Mesendoderm (in vitro differentiated cells): ENCODE measurements around the gene SACS.

ENCODE experiments used
- DNase-seq: peaks from one replicate; pipeline ENCODE4 v3.0.0; 2013
- H2AK5ac ChIP-seq: 2 replicates; pipeline ENCODE4 v1.6.1; 2013; ENCODE audit warnings: low read length, inconsistent platforms
- H2BK120ac ChIP-seq: 2 replicates; pipeline ENCODE4 v1.6.1; 2013; ENCODE audit warnings: low read depth, mild to moderate bottlenecking, low read length, moderate library complexity, mixed read lengths
- H2BK15ac ChIP-seq: replicated peaks from 2 replicates; pipeline ENCODE4 v1.6.1; 2013; ENCODE audit warnings: low read depth, mild to moderate bottlenecking, moderate library complexity
- H2BK5ac ChIP-seq: 2 replicates; pipeline ENCODE4 v1.6.1; 2013; ENCODE audit warnings: low read length, inconsistent platforms
- H3K18ac ChIP-seq: 2 replicates; pipeline ENCODE4 v1.6.1; 2013; ENCODE audit warnings: mild to moderate bottlenecking, low read length, mixed read lengths
- H3K23ac ChIP-seq: one replicate; pipeline ENCODE4 v1.6.1; 2013; ENCODE audit warnings: low read length
- H3K27ac ChIP-seq: 2 replicates; pipeline ENCODE4 v1.5.1; 2013; ENCODE audit warnings: low read depth, mild to moderate bottlenecking, inconsistent platforms, low read length, moderate library complexity
- H3K27me3 ChIP-seq: 2 replicates; pipeline ENCODE4 v1.6.1; 2013; ENCODE audit warnings: low read length, control low read depth, mild to moderate bottlenecking, inconsistent platforms; ENCODE audit not compliant: insufficient read depth, poor library complexity
- H3K36me3 ChIP-seq: 2 replicates; pipeline ENCODE4 v1.6.1; 2013; ENCODE audit warnings: low read length, inconsistent platforms; ENCODE audit not compliant: control insufficient read depth, insufficient read depth
- H3K4ac ChIP-seq: one replicate; pipeline ENCODE4 v1.6.1; 2013; ENCODE audit warnings: low read depth, mild to moderate bottlenecking, low read length, moderate library complexity
- H3K4me1 ChIP-seq: 2 replicates; pipeline ENCODE4 v1.6.1; 2013; ENCODE audit warnings: low read depth, low read length, inconsistent platforms; ENCODE audit not compliant: control insufficient read depth
- H3K4me2 ChIP-seq: 2 replicates; pipeline ENCODE4 v1.6.1; 2013; ENCODE audit warnings: low read length
- H3K4me3 ChIP-seq: 2 replicates; pipeline ENCODE4 v1.5.1; 2013; ENCODE audit warnings: mild to moderate bottlenecking, low read length
- H3K56ac ChIP-seq: one replicate; pipeline ENCODE4 v1.6.1; 2013; ENCODE audit warnings: low read length
- H3K79me1 ChIP-seq: 2 replicates; pipeline ENCODE4 v1.6.1; 2013; ENCODE audit warnings: low read length, inconsistent platforms
- H3K79me2 ChIP-seq: 2 replicates; pipeline ENCODE4 v1.6.1; 2013; ENCODE audit warnings: mild to moderate bottlenecking, low read length; ENCODE audit not compliant: control insufficient read depth, insufficient read depth
- H3K9ac ChIP-seq: 2 replicates; pipeline ENCODE4 v1.6.1; 2013; ENCODE audit warnings: low read length, inconsistent platforms
- H4K5ac ChIP-seq: one replicate; pipeline ENCODE4 v1.6.1; 2013; ENCODE audit warnings: low read length
- H4K8ac ChIP-seq: one replicate; pipeline ENCODE4 v1.6.1; 2013; ENCODE audit warnings: low read depth, mild to moderate bottlenecking, control low read depth, low read length, moderate library complexity
- WGBS: extraction: QIAGEN DNeasy Blood & Tissue Kit; methylation state at CpG from one replicate; pipeline ENCODE4 v1.1.7; 2013; ENCODE audit warnings: low lambda C conversion rate, missing lambda C conversion rate; ENCODE audit not compliant: insufficient coverage; ENCODE audit errors: extremely low coverage; 5-methylcytosine and 5-hydroxymethylcytosine counted together

SACS gene

DNA sequence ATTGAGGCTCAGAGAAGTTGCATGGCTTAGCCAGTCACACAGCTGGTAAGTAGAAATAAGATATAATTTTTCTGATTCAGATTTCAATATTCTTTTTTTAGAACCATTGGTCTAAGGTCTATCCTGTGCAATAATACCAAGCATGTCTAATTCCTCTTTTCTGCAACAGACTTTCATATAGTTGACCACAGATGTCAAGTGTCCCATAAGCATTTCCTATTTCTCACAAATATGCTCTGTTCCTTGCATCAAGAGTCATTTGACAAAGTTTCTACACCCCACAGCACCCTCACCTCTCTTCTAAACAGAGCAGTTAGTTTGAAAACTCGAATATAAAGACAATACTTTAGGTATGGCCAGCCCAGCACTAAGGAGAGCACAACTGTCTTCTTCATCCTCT, 26.8 kb upstream of the SACS start:
- H3K79me1 ChIP-seq = no peaks in the 10 kb centered on the region
- H3K18ac ChIP-seq = no peak overlapping the region
- H4K8ac ChIP-seq = no peak overlapping the region
- H2BK5ac ChIP-seq = no peak overlapping the region
- H3K4me2 ChIP-seq = no peak overlapping the region
- no peak overlapping the region for H3K4me3 ChIP-seq
- no peak overlapping the region for H2AK5ac ChIP-seq
- H3K4ac ChIP-seq = no peak overlapping the region
- no peaks in the 10 kb centered on the region for H3K27me3 ChIP-seq
- DNase-seq = no peak
- H3K27ac ChIP-seq = no peak overlapping the region
- no peak overlapping the region for H3K9ac ChIP-seq
- no CpG with 5 or more reads among the region's 1 CpG for WGBS
- no peaks in the 10 kb centered on the region for H3K36me3 ChIP-seq
- H3K4me1 ChIP-seq = no peaks in the 10 kb centered on the region
- H2BK15ac ChIP-seq = no peak overlapping the region
- no peaks in the 10 kb centered on the region for H3K79me2 ChIP-seq
- H4K5ac ChIP-seq = no peak overlapping the region
- no peak overlapping the region for H3K23ac ChIP-seq
- H2BK120ac ChIP-seq = no peak overlapping the region
- no peak overlapping the region for H3K56ac ChIP-seq

DNA sequence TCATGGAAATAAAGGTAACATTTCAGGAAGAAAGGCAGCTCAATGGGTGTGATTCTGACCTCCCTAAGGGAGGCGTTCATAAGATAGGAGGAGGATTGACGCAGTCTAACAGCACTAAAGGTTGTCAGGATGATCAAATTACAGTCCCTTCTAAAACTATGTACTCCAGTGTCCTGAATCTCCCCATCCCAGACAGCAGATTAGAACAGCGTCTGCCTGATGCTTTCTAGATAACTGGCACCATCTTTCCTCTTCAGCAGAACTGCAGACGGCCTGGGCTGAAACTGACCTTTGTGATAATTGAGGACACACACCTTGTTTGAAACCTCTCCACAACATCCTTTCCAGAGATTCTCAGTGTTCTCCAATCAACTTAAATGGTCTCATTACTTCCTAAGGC, 25.5 kb upstream of the SACS start:
- no peak overlapping the region for H3K9ac ChIP-seq
- no peak overlapping the region for H4K5ac ChIP-seq
- no peak overlapping the region for H2AK5ac ChIP-seq
- no peak overlapping the region for H2BK5ac ChIP-seq
- H3K4ac ChIP-seq = no peak overlapping the region
- H3K79me1 ChIP-seq = no peaks in the 10 kb centered on the region
- no peaks in the 10 kb centered on the region for H3K27me3 ChIP-seq
- H2BK15ac ChIP-seq = no peak overlapping the region
- H3K36me3 ChIP-seq = no peaks in the 10 kb centered on the region
- H4K8ac ChIP-seq = no peak overlapping the region
- no peak overlapping the region for H3K4me2 ChIP-seq
- no peak overlapping the region for H3K27ac ChIP-seq
- no peak overlapping the region for H3K23ac ChIP-seq
- no CpG with 5 or more reads among the region's 4 CpGs for WGBS
- no peak overlapping the region for H3K4me3 ChIP-seq
- DNase-seq = no peak
- no peak overlapping the region for H2BK120ac ChIP-seq
- no peaks in the 10 kb centered on the region for H3K4me1 ChIP-seq
- H3K56ac ChIP-seq = no peak overlapping the region
- no peak overlapping the region for H3K18ac ChIP-seq
- H3K79me2 ChIP-seq = no peaks in the 10 kb centered on the region

DNA sequence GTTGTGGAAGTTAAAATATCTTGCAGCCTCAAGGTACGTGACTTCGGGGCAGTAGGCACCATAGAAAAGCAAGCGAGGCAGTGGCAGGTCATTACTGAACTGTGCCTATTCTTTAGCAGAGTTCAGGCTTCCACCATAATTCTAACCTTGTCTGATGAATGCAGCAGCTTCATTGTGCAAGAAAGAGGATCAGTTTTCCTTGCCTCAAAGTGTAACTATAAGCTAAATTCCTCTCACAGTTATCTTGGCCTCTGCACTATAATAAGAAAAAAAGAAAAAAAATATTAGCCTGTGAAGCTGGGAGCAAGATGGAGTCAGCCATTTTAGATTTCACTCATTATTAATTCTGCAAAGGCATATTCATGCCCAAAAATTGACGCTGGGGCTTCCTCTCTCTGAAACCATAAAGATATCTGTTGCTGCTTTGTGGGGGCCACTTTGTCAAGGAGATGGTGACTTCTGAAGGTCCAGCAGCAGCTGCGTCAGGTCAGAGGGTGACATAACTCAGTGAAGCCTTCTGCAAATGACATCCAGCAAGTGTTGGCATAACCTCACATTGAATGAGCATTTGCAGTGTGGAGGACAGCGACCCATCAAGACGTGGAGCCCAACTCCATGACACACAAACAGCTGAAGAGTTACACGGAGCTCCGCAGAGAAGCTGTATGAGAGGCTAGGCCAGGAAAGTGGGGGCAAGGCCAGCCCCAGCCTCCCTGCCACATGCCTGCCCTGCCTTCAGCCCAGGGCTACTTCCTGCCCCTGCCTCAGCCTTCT, 23.1 kb upstream of the SACS start:
- Histone ChIP-seq H4K5ac (no peak overlapping the region), H3K27me3 (no peaks in the 10 kb centered on the region), H3K4me1 (no peaks in the 10 kb centered on the region), H3K56ac (no peak overlapping the region), H3K4ac (no peak overlapping the region), H3K36me3 (no peaks in the 10 kb centered on the region), H3K4me2 (no peak overlapping the region), H3K79me2 (no peaks in the 10 kb centered on the region), H3K23ac (no peak overlapping the region), H2BK5ac (no peak overlapping the region), H2AK5ac (no peak overlapping the region), H2BK120ac (no peak overlapping the region), H2BK15ac (no peak overlapping the region), H3K4me3 (no peak overlapping the region), H3K18ac (no peak overlapping the region), H3K9ac (no peak overlapping the region), H3K27ac (no peak overlapping the region), H4K8ac (no peak overlapping the region), H3K79me1 (no peaks in the 10 kb centered on the region)
- WGBS = no CpG with 5 or more reads among the region's 9 CpGs
- no peak for DNase-seq

DNA sequence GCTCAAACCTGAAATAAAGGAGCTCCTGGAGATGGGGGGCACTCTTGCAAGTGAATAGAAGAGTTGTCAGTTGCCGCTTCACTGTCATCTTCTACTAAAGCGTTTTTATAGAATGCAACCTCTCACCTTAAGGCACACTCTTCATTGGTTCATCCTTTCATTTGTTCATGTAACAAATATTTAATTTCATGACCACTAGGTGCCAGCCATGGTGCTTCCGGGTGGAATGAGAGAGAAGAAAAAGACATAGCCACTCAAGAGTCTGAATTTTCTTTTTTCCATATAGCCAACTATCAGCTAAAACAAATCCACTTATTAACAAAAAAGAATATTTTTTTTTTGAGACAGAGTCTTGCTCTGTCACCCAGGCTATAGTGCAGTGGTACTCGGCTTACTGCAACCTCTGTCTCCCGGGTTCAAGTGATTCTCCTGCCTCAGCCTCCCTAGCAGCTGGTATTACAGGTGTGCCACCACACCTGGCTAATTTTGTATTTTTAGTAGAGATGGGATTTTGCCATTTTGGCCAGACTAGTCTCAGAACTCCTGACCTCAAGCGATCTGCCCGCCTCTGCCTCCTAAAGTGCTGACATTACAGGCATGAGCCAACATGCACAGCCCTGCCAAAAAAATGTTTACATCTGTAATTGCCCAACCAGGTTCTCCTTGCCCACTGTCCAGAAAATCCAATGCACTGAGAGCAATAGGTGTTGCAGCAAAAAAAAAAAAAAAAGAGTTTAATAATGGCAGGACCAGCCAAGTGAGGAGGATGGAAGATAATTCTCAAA, 22.1 kb upstream of the SACS start:
- Histone ChIP-seq H3K36me3 (no peaks in the 10 kb centered on the region), H3K9ac (no peak overlapping the region), H3K27me3 (no peaks in the 10 kb centered on the region), H3K23ac (no peak overlapping the region), H3K4me1 (no peaks in the 10 kb centered on the region), H3K79me1 (no peaks in the 10 kb centered on the region), H2BK5ac (no peak overlapping the region), H3K79me2 (no peaks in the 10 kb centered on the region), H2BK120ac (no peak overlapping the region), H3K4ac (no peak overlapping the region), H3K27ac (no peak overlapping the region), H2BK15ac (no peak overlapping the region), H3K18ac (no peak overlapping the region), H3K4me3 (no peak overlapping the region), H4K8ac (no peak overlapping the region), H4K5ac (no peak overlapping the region), H2AK5ac (no peak overlapping the region), H3K4me2 (no peak overlapping the region), H3K56ac (no peak overlapping the region)
- no CpG with 5 or more reads among the region's 7 CpGs for WGBS
- no peak for DNase-seq

- Histone ChIP-seq H3K36me3 (no peaks in the 10 kb centered on the region), H2BK120ac (no peak overlapping the region), H3K18ac (no peak overlapping the region), H3K79me1 (no peaks in the 10 kb centered on the region), H3K9ac (no peak overlapping the region), H3K4ac (no peak overlapping the region), H3K27me3 (no peaks in the 10 kb centered on the region), H3K56ac (no peak overlapping the region), H4K5ac (no peak overlapping the region), H3K4me2 (no peak overlapping the region), H3K79me2 (no peaks in the 10 kb centered on the region), H3K4me1 (no peaks in the 10 kb centered on the region), H4K8ac (no peak overlapping the region), H2BK5ac (no peak overlapping the region), H2BK15ac (no peak overlapping the region), H3K23ac (no peak overlapping the region), H3K4me3 (no peak overlapping the region), H2AK5ac (no peak overlapping the region), H3K27ac (no peak overlapping the region)
- no peak for DNase-seq
- WGBS = no CpG with 5 or more reads among the region's 8 CpGs
Measured at GRCh38 chr13:23453132-23453531, 19.6 kb upstream of the SACS start.
